ENCODE data around the gene ZNF438. TPM values are rescaled to one million over a fixed set of nuclear protein-coding genes. Genes with fewer than 3 reads are reported as not detected.

ZNF438 gene
- total and polyA plus RNA-seq, 2 of the 13 experiments (the other 11 are each of a cell fraction or from before 2014, with no cell fraction given) = 0.75 to 0.83 TPM

DNA sequence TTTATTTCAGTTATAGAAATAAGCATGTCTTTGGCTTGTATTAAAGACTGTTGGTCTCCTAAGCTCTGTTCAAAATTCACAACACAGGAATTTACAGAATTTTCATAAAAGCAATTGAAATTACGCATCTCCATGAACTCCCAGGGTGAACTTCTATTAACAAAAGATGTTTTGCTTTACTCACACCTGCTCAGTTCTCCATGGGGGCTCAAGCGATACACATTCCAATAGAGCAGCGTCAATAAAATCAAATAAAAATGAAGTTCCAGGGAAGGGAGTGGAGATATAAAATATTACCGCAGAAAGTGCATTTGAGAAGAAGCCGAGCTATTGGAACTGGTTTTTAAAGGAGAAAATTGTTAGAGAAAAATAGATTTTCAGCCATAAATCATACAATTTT, 41.5 kb upstream of the ZNF438 start:
- in situ Hi-C loops (cut with HindIII; ENCODE audit: extremely low pct_ligation_motif_present, low pct_unique_long_range_greater_than_20kb) = no loop called here
- Histone ChIP-seq H3K4me2 (ENCODE audit: low read depth, low read length) (no peak overlapping the region), H4K20me1 (ENCODE audit: insufficient read depth, low read length) (no peaks in the 10 kb centered on the region), H3K27me3 (ENCODE audit: control insufficient read depth in 1 of 2, insufficient read depth in 2 of 2, low read length in 2 of 2) (peaks cover 0 to 18% of the 10 kb centered on the region in 2 experiments; a peak in 2 of 5 replicates), H3K36me3 (replicated peaks in 1 of 2; ENCODE audit: control insufficient read depth in 1 of 2, insufficient read depth in 2 of 2, low read length in 2 of 2) (no peaks in the 10 kb centered on the region), H3K4me1 (ENCODE audit: insufficient read depth, low read length) (peaks cover 5% of the 10 kb centered on the region; the same call in 1 of the 2 replicates), H3K4me3 (replicated peaks in 1 of 3; ENCODE audit: insufficient read depth in 1 of 3, low read depth in 2 of 3, low read length in 3 of 3) (no peak overlapping the region), H3K9me3 (ENCODE audit: low read length) (no peaks in the 10 kb centered on the region), H3K27ac (ENCODE audit: extremely low read length, insufficient read depth, low read length) (no peak overlapping the region), H3K79me2 (ENCODE audit: insufficient read depth, low read length) (no peaks in the 10 kb centered on the region), H3K9ac (ENCODE audit: insufficient read depth, low read depth, low read length) (no peak overlapping the region), H2AFZ (ENCODE audit: low read length) (no peak overlapping the region)
- DNase-seq (ENCODE audit: low spot score) (no peak), FAIRE-seq (no peak), ATAC-seq (no peak)
- ChIA-PET CTCF (ENCODE audit: low intra/inter-chr PET ratio, low total read pairs) (no interaction called here), POLR2A (no interaction called here)
- TF ChIP-seq KLF6 (CRISPR knock-in tag; IDR thresholded peaks at IDR 0.05) (no peak), BATF2 (CRISPR knock-in tag; IDR thresholded peaks at IDR 0.05) (no peak), JUND (CRISPR knock-in tag; IDR thresholded peaks at IDR 0.05) (no peak), JDP2 (CRISPR knock-in tag; IDR thresholded peaks at IDR 0.05; ENCODE audit: borderline replicate concordance) (no peak), ZNF766 (CRISPR knock-in tag; IDR thresholded peaks at IDR 0.05; ENCODE audit: borderline replicate concordance) (no peak), ZNF317 (CRISPR knock-in tag; IDR thresholded peaks at IDR 0.05) (no peak), YEATS4 (CRISPR knock-in tag; IDR thresholded peaks at IDR 0.05; ENCODE audit: borderline replicate concordance) (no peak), HES4 (CRISPR knock-in tag; IDR thresholded peaks at IDR 0.05; ENCODE audit: borderline replicate concordance) (no peak), TOPORS (CRISPR knock-in tag; IDR thresholded peaks at IDR 0.05) (no peak), ZNF713 (CRISPR knock-in tag; IDR thresholded peaks at IDR 0.05) (no peak), ZNF883 (CRISPR knock-in tag; IDR thresholded peaks at IDR 0.05; ENCODE audit: not compliant biosample characterization) (no peak), TFDP1 (CRISPR knock-in tag; IDR thresholded peaks at IDR 0.05; ENCODE audit: borderline replicate concordance) (no peak), AHDC1 (CRISPR knock-in tag; IDR thresholded peaks at IDR 0.05; ENCODE audit: borderline replicate concordance) (no peak), TRAFD1 (CRISPR knock-in tag; IDR thresholded peaks at IDR 0.05; ENCODE audit: borderline replicate concordance) (no peak), ZNF747 (CRISPR knock-in tag; IDR thresholded peaks at IDR 0.05; ENCODE audit: borderline replicate concordance) (no peak)
- intact Hi-C loops (cut with micrococcal nuclease; ENCODE audit: unreplicated experiment) = no loop called here
- no TSS peak for BruUV-seq (replicated peaks)
- WGBS (ENCODE audit: low lambda C conversion rate) = 30% methylated on average over 5 of the region's 5 CpGs

Measured in HepG2 (cell line).